Fibroblast of skin of left biceps (primary cell): ENCODE results near the gene PPP1R7.

Experiments used
- DNase-seq, 2 experiments: peaks; one replicate each; pipeline ENCODE4 v3.0.0-alpha.2; 2013; ENCODE audit warnings: low read depth in 2 of 2

The PPP1R7 gene

DNA sequence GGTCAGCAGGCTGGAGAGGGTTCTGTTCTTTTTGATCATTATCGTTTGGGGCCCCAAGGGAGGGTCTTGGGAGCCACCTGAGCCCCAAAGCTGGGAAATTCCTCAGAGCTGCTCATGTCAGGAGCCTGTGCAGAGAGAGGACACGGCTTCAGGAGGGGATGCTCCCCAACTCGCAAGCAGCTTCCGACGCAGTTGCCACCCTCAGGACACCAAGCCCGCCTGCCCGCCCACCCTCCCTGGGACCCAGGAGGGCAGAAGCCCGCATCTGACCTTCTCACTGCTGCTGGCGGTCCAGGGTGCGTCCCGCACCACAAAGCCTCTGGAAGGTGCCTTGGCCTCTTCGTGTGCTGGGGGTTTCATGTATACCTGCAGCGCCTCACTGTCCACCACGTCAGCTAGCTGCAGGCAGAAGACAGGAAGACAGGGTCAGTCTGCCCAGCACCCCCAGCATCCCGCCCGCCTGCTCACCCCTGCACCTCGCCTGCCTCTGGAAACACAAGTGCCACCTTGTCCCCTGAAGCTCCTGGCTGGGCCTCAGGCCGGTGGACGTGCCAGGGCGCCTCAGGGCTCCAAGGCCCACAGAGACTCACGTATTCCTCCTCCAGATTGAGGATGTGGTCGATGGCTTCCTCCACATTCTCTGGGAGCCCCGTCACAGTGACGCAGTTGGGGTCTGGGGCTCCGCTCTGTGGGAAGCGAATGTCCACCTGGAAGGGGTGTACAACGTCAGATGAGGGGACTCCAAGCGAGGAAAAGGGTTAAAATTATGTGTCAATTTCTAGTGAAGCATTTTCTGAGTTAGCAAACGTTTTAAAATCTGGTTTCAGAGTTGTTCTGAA is 79.5 kb downstream of the PPP1R7 start:
- no peak for DNase-seq

DNA sequence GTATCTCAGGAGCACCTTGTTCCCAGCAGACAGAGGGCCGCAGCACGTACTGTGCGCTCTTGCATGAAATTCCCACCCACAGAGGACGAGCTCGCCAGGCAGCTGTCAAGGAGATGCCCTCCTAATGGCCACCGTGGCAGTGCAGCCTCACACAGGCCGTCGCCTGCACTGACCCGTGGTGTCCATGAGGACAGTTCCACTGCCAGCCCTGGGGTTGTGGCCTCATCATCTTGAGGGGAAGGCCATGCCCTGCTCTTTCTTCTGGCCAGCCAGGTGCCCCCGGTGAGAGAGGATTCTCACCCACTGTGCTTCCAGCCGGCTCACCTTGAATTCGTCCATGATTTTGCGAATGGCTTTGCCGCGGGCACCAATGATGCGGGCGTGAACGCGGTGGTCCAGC is 80.2 kb downstream of the PPP1R7 start:
- DNase-seq, result no peak

- no peak for DNase-seq
Measured at GRCh38 chr2:241232736-241233575, 82.7 kb downstream of the PPP1R7 start.
